K562 (cell line): ENCODE measurements around the gene STK32C. TPM values are rescaled to one million over a fixed set of nuclear protein-coding genes. Genes with fewer than 3 reads are reported as not detected.
A peak's percentile ranks its signal among the peaks of the same experiment; 100 is the strongest.

Experiments used
- ARID2 ChIP-seq: fragments of 450-650 bp; IDR thresholded peaks from 2 replicates; pipeline ENCODE4 v1.6.1; 2017; ENCODE audit warnings: antibody characterized with exemption, mild to moderate bottlenecking
- ATF1 ChIP-seq, 2 experiments: fragments of 450-650 bp in 1 of 2; IDR thresholded peaks; 2 replicates each; pipeline ENCODE4 v1.6.1; 2016; ENCODE audit warnings: missing compliant biosample characterization in 1 of 2, missing genetic modification characterization in 1 of 2
- CHD1 ChIP-seq: fragments of 200-600 bp; sonication (generic); IDR thresholded peaks from one replicate; pipeline ENCODE4 v1.6.1; 2012; ENCODE audit warnings: mild to moderate bottlenecking, moderate library complexity, low read length, inconsistent platforms
- HDAC2 ChIP-seq: fragments of 450-650 bp; IDR thresholded peaks from 2 replicates; pipeline ENCODE4 v1.6.1; 2016; ENCODE audit warnings: mild to moderate bottlenecking
- MECOM ChIP-seq: fragments of 250-450 bp; sonication (Bioruptor Pico); IDR thresholded peaks from 2 replicates; pipeline ENCODE4 v1.8.0; 2022; ENCODE audit warnings: inconsistent platforms
- MYC ChIP-seq, 2 experiments: fragments of 250-450 bp in 1 of 2; sonication (Bioruptor Pico) in 1 of 2; IDR thresholded peaks; 2 replicates each; pipeline versions ENCODE4 v1.5.1 to v1.6.1; 2012 to 2021; ENCODE audit warnings: low read depth in 2 of 2, borderline replicate concordance in 1 of 2, improper control_type of control experiment in 1 of 2, low read length in 1 of 2, mild to moderate bottlenecking in 1 of 2, moderate library complexity in 1 of 2
- NCOA1 ChIP-seq: fragments of 450-650 bp; IDR thresholded peaks from 2 replicates; pipeline ENCODE4 v1.6.1; 2016; ENCODE audit warnings: low read depth
- NFRKB ChIP-seq: fragments of 450-650 bp; IDR thresholded peaks from 2 replicates; pipeline ENCODE4 v1.6.1; 2016; ENCODE audit warnings: low read depth
- NFYB ChIP-seq: IDR thresholded peaks from 2 replicates; pipeline ENCODE4 v1.6.1; 2011; ENCODE audit warnings: mild to moderate bottlenecking, moderate library complexity; ENCODE audit not compliant: insufficient read length; ENCODE audit errors: extremely low read depth
- PRPF4 ChIP-seq: fragments of 200-400 bp; formaldehyde crosslinking; IDR thresholded peaks from one replicate; pipeline ENCODE4 v1.6.1; 2017; ENCODE audit warnings: low read length, low read depth, mild to moderate bottlenecking; ENCODE audit not compliant: insufficient read depth, poor library complexity, severe bottlenecking
- RCOR1 ChIP-seq, 2 experiments: IDR thresholded peaks; 2 replicates each; pipeline ENCODE4 v1.6.1; 2012; ENCODE audit warnings: low read depth in 2 of 2, low read length in 2 of 2, borderline replicate concordance in 1 of 2, improper control_type of control experiment in 1 of 2
- SIX5 ChIP-seq, 2 experiments: IDR thresholded peaks; 2 replicates each; pipeline ENCODE4 v1.6.1; 2011; ENCODE audit warnings: low read length in 2 of 2, borderline replicate concordance in 1 of 2, low read depth in 1 of 2, mild to moderate bottlenecking in 1 of 2, moderate library complexity in 1 of 2; ENCODE audit not compliant: insufficient read depth in 1 of 2
- TEAD4 ChIP-seq, 2 experiments: sonication (generic) in 1 of 2; formaldehyde crosslinking in 1 of 2; IDR thresholded peaks; 2 replicates each; pipeline versions ENCODE4 v1.6.1 to v1.8.0; 2012 to 2022; ENCODE audit warnings: borderline replicate concordance in 1 of 2, inconsistent platforms in 1 of 2, low read length in 1 of 2, mild to moderate bottlenecking in 1 of 2, missing genetic modification reagents in 1 of 2
- TGIF2 ChIP-seq: sonication (generic); formaldehyde crosslinking; IDR thresholded peaks from 2 replicates; pipeline ENCODE4 v1.8.1; 2022; ENCODE audit warnings: mild to moderate bottlenecking, missing genetic modification reagents, moderate library complexity
- ZC3H4 ChIP-seq: sonication (generic); formaldehyde crosslinking; IDR thresholded peaks from 2 replicates; pipeline ENCODE4 v1.9.0; 2021; ENCODE audit warnings: missing genetic modification reagents, borderline replicate concordance
- ZNF197 ChIP-seq: fragments of 200-800 bp; sonication (Bioruptor generic); IDR thresholded peaks from 2 replicates; pipeline ENCODE4 v1.6.1; 2016; ENCODE audit warnings: low read depth, missing genetic modification characterization, missing compliant biosample characterization
- ZNF398 ChIP-seq: fragments of 250-450 bp; sonication (Bioruptor Pico); IDR thresholded peaks from 2 replicates; pipeline ENCODE4 v1.8.0; 2021; ENCODE audit warnings: moderate library complexity, mild to moderate bottlenecking, inconsistent platforms
- ZNF76 ChIP-seq: fragments of 250-450 bp; sonication (Bioruptor Pico); IDR thresholded peaks from 2 replicates; pipeline ENCODE4 v1.4.0; 2020; ENCODE audit warnings: mild to moderate bottlenecking, moderate library complexity, borderline replicate concordance
- polyA plus RNA-seq, 8 experiments: library from polyadenylated mRNA; depleted of rRNA in 4 of 8; stranded (reverse) in 5 of 8; unstranded in 3 of 8; fragments of >200 nt; fragmentation: Nextera tagmentation in 2 of 8; fragmentation: Illumina TruSeq in 1 of 8; extraction: Ambion mirVana in 2 of 8; extraction: Trizol in 1 of 8; gene quantifications; 2 replicates each; pipeline versions ENCODE4 v1.2.1 to v1.2.3, GENCODE V29; 2011 to 2014; ENCODE audit warnings: inconsistent platforms in 1 of 8, missing spikeins in 1 of 8
- total RNA-seq, 7 experiments: library from RNA; depleted of rRNA in 6 of 7; stranded (reverse); fragments of >200 nt in 6 of 7; fragmentation: Illumina TruSeq in 2 of 7; extraction: Trizol in 2 of 7; gene quantifications; 2 replicates each; pipeline versions ENCODE4 v1.2.1 to v1.2.3, GENCODE V29; 2011 to 2021; ENCODE audit warnings: low replicate concordance in 1 of 7
- TF ChIP-seq, protein P1 (sequence below): fragments of 250-450 bp; sonication (Bioruptor Pico); IDR thresholded peaks from 2 replicates; pipeline ENCODE4 v1.5.0; 2022; ENCODE audit warnings: mild to moderate bottlenecking
- TF ChIP-seq, protein P2 (sequence below): fragments of 450-650 bp; conservative IDR thresholded peaks from 2 replicates; pipeline ENCODE4 v1.6.1; 2016; ENCODE audit warnings: missing genetic modification characterization, low read depth, mild to moderate bottlenecking, missing compliant biosample characterization, moderate library complexity

The STK32C gene
- total and polyA plus RNA-seq, 9 of the 15 experiments (the other 6 are each of a cell fraction or from before 2014, with no cell fraction given), result 1.5 to 20.9 (median 6.5) TPM

DNA sequence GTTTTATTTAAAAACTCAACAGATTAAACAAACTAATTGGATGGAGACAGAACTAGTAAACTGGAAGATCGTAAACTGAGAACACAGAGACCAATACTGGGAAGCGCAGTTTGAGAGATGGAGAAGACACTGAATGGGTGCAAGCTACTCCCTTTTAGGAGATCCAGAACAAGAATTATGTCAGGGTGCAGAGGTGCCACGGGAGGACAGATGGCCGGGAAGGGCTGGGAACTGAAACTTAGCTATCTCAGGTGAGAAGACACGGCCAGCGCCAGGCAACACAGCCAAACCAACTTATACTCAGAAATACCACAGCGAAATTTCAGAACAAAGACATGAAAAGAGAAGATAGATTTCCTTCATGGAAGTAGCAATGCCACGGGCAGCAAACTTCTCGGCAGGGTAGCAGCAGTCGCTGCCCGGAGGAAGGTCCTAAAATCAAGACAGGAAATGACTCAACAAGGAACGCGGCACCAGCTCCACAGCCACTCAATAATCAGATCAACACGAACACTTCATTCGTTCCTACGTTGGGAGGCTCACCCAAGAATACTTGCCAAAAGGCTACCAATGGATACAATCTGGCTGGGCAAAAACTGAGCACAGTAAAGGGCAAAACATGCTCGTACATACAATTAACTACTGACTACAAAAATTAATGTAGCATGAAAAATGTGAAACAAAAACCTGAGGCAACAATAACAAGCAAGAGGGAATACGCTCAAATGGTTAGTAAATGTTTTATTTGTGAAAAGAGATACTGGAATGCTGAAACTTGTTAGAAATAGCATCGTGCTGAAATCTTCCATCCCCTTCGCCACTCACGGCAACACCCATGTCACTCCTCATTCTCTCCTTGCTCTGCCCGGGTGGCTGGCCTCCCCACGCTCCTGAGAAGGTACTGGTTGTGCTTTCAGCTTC lies 22.1 kb upstream of the STK32C start (continued):
- TF ChIP-seq, protein P1, sequence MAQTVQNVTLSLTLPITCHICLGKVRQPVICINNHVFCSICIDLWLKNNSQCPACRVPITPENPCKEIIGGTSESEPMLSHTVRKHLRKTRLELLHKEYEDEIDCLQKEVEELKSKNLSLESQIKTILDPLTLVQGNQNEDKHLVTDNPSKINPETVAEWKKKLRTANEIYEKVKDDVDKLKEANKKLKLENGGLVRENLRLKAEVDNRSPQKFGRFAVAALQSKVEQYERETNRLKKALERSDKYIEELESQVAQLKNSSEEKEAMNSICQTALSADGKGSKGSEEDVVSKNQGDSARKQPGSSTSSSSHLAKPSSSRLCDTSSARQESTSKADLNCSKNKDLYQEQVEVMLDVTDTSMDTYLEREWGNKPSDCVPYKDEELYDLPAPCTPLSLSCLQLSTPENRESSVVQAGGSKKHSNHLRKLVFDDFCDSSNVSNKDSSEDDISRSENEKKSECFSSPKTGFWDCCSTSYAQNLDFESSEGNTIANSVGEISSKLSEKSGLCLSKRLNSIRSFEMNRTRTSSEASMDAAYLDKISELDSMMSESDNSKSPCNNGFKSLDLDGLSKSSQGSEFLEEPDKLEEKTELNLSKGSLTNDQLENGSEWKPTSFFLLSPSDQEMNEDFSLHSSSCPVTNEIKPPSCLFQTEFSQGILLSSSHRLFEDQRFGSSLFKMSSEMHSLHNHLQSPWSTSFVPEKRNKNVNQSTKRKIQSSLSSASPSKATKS (CRISPR knock-in tag), result no peak
- TF ChIP-seq ZC3H4 (CRISPR knock-in tag), result no peak
- TF ChIP-seq TGIF2 (CRISPR knock-in tag), result no peak
- no peak for TF ChIP-seq NCOA1
- TF ChIP-seq ARID2, result no peak
- peak; percentile 15; the same call in 1 of the 2 replicates for TF ChIP-seq NFRKB
- no peak for TF ChIP-seq HDAC2
- TF ChIP-seq MECOM (CRISPR knock-in tag), result no peak
- TF ChIP-seq ATF1 (CRISPR knock-in tag; IDR thresholded peaks at IDR 0.05), result no peak
- peak; percentile 41; the same call in 1 of the 2 replicates for TF ChIP-seq ATF1 (tag; IDR thresholded peaks at IDR 0.05)
- no peak for TF ChIP-seq CHD1
- TF ChIP-seq PRPF4, result no peak
- no peak for TF ChIP-seq ZNF398 (CRISPR knock-in tag)
- TF ChIP-seq TEAD4 (IDR thresholded peaks at IDR 0.05; ENCODE audit: low read length), result peak; percentile 19; the same call in 1 of the 2 replicates
- TF ChIP-seq TEAD4 (CRISPR knock-in tag; IDR thresholded peaks at IDR 0.05; ENCODE audit: borderline replicate concordance), result no peak
- no peak for TF ChIP-seq MYC (IDR thresholded peaks at IDR 0.05; ENCODE audit: low read depth, low read length)
- TF ChIP-seq MYC (CRISPR knock-in tag; IDR thresholded peaks at IDR 0.05; ENCODE audit: borderline replicate concordance, low read depth), result no peak
- 0 out of 4 replicates have a peak, but pooled peaks of 1 of the 2 experiments have one; percentile 25 for TF ChIP-seq RCOR1 (IDR thresholded peaks at IDR 0.05; ENCODE audit: borderline replicate concordance in 1 of 2, low read depth in 2 of 2, low read length in 2 of 2)
- TF ChIP-seq, protein P2, sequence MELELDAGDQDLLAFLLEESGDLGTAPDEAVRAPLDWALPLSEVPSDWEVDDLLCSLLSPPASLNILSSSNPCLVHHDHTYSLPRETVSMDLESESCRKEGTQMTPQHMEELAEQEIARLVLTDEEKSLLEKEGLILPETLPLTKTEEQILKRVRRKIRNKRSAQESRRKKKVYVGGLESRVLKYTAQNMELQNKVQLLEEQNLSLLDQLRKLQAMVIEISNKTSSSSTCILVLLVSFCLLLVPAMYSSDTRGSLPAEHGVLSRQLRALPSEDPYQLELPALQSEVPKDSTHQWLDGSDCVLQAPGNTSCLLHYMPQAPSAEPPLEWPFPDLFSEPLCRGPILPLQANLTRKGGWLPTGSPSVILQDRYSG (tag), result no peak
- TF ChIP-seq NFYB, result no peak
- no peak for TF ChIP-seq ZNF197
- no peak for TF ChIP-seq ZNF76 (CRISPR knock-in tag)
- TF ChIP-seq SIX5 (IDR thresholded peaks at IDR 0.05; ENCODE audit: borderline replicate concordance in 1 of 2, insufficient read depth in 1 of 2, low read depth in 1 of 2, low read length in 2 of 2), result no peak
